Mesothelial cell of epicardium (in vitro differentiated cells): ENCODE measurements around the gene DUSP22. TPM values are rescaled to one million over a fixed set of nuclear protein-coding genes. Genes with fewer than 3 reads are reported as not detected.

Experiments used
- DNase-seq, 2 experiments: peaks; one replicate each; pipeline ENCODE4 v3.0.0; 2021; ENCODE audit warnings: low spot score in 2 of 2; ENCODE audit not compliant: unreplicated experiment in 2 of 2
- H3K27ac Mint-ChIP-seq: 2 replicates; pipeline ENCODE4 v1.8.0; 2021; ENCODE audit warnings: mixed read lengths
- H3K27me3 Mint-ChIP-seq: 2 replicates; pipeline ENCODE4 v1.8.0; 2021; ENCODE audit warnings: low read depth, mixed read lengths
- H3K36me3 Mint-ChIP-seq: 2 replicates; pipeline ENCODE4 v1.8.0; 2021; ENCODE audit warnings: mixed read lengths
- H3K4me1 Mint-ChIP-seq: 2 replicates; pipeline ENCODE4 v1.8.0; 2021; ENCODE audit warnings: mixed read lengths
- H3K4me3 Mint-ChIP-seq: 2 replicates; pipeline ENCODE4 v1.8.0; 2021; ENCODE audit warnings: mild to moderate bottlenecking, moderate library complexity, mixed read lengths
- H3K9me3 Mint-ChIP-seq: 2 replicates; pipeline ENCODE4 v1.8.0; 2021; ENCODE audit warnings: mixed read lengths
- CTCF ChIP-seq: fragments of 200-600 bp; sonication (generic); IDR thresholded peaks from one replicate; pipeline ENCODE4 v1.5.0; 2021; ENCODE audit warnings: antibody characterized with exemption; ENCODE audit not compliant: unreplicated experiment
- total RNA-seq: library from RNA; stranded (reverse); gene quantifications from 3 replicates; pipeline ENCODE4 v1.2.1, GENCODE V29; 2021

Gene DUSP22
- total RNA-seq, 1 donor from 2014 or later, result 32.0 TPM

- H3K4me1 Mint-ChIP-seq, result no peaks in the 10 kb centered on the region
- TF ChIP-seq CTCF, result no peak
- no peaks in the 10 kb centered on the region for H3K27me3 Mint-ChIP-seq
- no peaks in the 10 kb centered on the region for H3K36me3 Mint-ChIP-seq
- no peak overlapping the region for H3K4me3 Mint-ChIP-seq
- H3K9me3 Mint-ChIP-seq, result peaks cover 38% of the 10 kb centered on the region
- DNase-seq, result no peak
- H3K27ac Mint-ChIP-seq, result no peak overlapping the region
Observed at GRCh38 chr6:358847-359246, 66.6 kb downstream of the DUSP22 start.

- peaks cover 44% of the 10 kb centered on the region for H3K9me3 Mint-ChIP-seq
- no peak overlapping the region for H3K4me3 Mint-ChIP-seq
- H3K4me1 Mint-ChIP-seq, result no peaks in the 10 kb centered on the region
- H3K27me3 Mint-ChIP-seq, result no peaks in the 10 kb centered on the region
- no peak overlapping the region for H3K27ac Mint-ChIP-seq
- no peak for DNase-seq
- H3K36me3 Mint-ChIP-seq, result peaks cover 5% of the 10 kb centered on the region
- no peak for TF ChIP-seq CTCF
Observed at GRCh38 chr6:359261-360035, 67.2 kb downstream of the DUSP22 start.

- peaks cover 47% of the 10 kb centered on the region for H3K9me3 Mint-ChIP-seq
- no peak overlapping the region for H3K4me3 Mint-ChIP-seq
Observed at GRCh38 chr6:360349-360748, 68.1 kb downstream of the DUSP22 start.

GRCh38 chr6:360764-361373, 68.6 kb downstream of the DUSP22 start:
- H3K27me3 Mint-ChIP-seq, result peaks cover 5% of the 10 kb centered on the region
- no peak overlapping the region for H3K4me3 Mint-ChIP-seq
- H3K9me3 Mint-ChIP-seq, result peaks cover 50% of the 10 kb centered on the region
- no peak for TF ChIP-seq CTCF
- no peak overlapping the region for H3K27ac Mint-ChIP-seq
- DNase-seq, result no peak
- H3K36me3 Mint-ChIP-seq, result peaks cover 6% of the 10 kb centered on the region
- H3K4me1 Mint-ChIP-seq, result no peaks in the 10 kb centered on the region

More at GRCh38 chr6:360349-360748, 68.1 kb downstream of the DUSP22 start:
- no peak overlapping the region for H3K27ac Mint-ChIP-seq
- H3K4me1 Mint-ChIP-seq, result no peaks in the 10 kb centered on the region
- H3K36me3 Mint-ChIP-seq, result peaks cover 6% of the 10 kb centered on the region
- no peak for TF ChIP-seq CTCF
- H3K27me3 Mint-ChIP-seq, result no peaks in the 10 kb centered on the region
- DNase-seq, result no peak

- peaks cover 5% of the 10 kb centered on the region for H3K27me3 Mint-ChIP-seq
- no peak overlapping the region for H3K27ac Mint-ChIP-seq
- no peak overlapping the region for H3K4me3 Mint-ChIP-seq
- H3K4me1 Mint-ChIP-seq, result no peaks in the 10 kb centered on the region
- H3K9me3 Mint-ChIP-seq, result peaks cover 48% of the 10 kb centered on the region
- DNase-seq, result no peak
- peaks cover 6% of the 10 kb centered on the region for H3K36me3 Mint-ChIP-seq
- no peak for TF ChIP-seq CTCF
Observed at GRCh38 chr6:361411-362132, 69.3 kb downstream of the DUSP22 start.
